ENCODE results near the gene ARSA.
A peak's percentile ranks its signal among the peaks of the same experiment; 100 is the strongest.

The ARSA gene

DNA sequence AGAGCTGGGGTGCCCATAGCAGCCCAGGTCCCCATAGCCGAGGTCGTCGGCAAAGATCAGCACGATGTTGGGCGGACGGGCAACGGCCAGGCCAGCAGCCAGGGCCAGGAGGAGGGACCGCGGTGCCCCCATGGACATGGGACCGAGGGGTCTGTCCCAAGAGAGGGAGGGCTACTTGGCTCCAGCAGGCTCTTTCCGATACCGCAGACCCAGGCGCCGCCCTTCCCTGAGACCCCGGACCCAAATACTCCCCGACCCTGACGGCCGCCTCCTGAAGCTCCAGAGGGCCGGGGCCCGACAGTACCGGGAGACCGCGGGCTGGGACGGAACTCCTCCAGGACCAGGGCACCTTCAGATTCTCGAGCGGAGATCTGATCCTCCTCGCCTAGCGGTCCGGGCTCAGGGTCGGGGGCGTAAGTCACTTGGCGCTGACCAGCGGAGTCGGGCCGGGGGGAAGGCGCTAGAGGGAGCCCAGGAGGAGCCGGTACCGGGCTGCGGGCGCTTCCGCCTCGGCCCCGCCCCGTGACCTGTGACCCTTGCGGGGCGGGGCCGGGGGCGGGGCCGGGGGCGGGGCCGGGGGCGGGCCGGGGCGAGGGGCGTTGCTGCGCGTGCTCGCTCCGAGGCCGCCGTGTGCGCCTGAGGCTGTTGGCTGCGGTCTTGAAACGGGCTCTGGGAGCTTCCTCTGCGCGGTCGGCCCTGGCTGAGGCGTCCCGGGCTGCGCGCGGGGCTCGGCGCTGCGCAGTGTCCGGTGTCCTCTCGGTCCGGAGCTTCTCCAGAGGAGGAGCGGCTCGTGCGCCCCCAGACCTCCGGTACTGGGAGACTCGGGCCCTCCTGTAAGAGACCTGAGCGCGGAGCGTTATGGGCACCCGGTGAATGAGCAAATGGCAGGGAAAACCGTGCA is at the start of gene ARSA:
TSS of gene ARSA (minus strand) at position 511 of the 901 bp plus-strand sequence. CDS start at position 138, 373 bp downstream.
- H3K4me1 ChIP-seq = peaks cover 7% of the 10 kb centered on the region
- no peaks in the 10 kb centered on the region for H3K36me3 ChIP-seq (replicated peaks)
- in situ Hi-C loops (cut with MboI; ENCODE audit: low sequenced_read_pairs) = no loop called here
- no peaks in the 10 kb centered on the region for H3K27me3 ChIP-seq (ENCODE audit: low read depth)
- peak; percentile 56 to 86 for DNase-seq (ENCODE audit: low spot score in 2 of 2)
- H3K4me3 ChIP-seq = peak within 1 kb of the TSS; percentile 84
- H3K9me3 ChIP-seq = no peaks in the 10 kb centered on the region

DNA sequence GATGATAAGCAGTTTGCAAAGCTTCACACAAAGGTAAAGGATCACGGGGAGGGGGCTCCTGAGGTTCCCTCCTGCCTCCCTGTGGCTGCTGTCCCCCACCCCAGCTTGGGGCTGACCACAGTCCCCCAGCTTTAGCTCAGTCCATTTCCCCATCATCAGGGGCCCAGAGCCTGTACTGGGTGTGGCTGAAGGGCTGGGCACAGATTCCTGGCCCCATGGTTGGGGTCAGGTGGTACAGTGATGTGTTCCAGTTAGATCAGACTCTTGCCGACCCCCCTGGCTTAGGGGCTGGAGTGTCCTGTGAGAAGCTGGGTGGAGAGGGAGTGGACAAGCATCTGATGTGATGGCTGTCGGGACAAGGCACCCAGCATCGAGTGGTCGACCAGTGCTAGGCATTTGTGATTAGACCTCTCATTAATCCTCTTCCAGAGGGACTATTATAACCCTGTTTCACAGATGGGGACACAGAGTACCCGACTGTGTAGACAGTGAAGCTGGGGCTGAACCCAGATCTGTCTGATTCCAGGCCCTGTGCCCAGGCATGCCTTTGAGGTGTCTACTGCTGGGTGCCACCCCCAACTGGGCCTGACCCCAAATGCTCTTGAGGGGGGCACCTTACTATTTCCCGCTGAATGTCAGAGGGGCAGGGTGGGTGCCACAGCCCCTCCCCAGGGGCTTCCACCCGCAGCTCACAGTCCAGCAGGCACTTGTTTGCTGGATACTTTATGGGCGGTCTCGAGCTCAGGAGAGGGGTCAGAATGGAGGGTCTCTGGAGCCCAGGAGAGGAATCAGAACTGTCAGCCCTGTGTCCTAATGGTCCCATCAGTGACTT is 48.9 kb upstream of the ARSA start:
- peaks cover 6% of the 10 kb centered on the region for H3K4me1 ChIP-seq
- H3K27me3 ChIP-seq (ENCODE audit: low read depth) = no peaks in the 10 kb centered on the region
- no peak for DNase-seq (ENCODE audit: low spot score in 2 of 2)
- no peaks in the 10 kb centered on the region for H3K36me3 ChIP-seq (replicated peaks)
- no peak overlapping the region for H3K4me3 ChIP-seq
- in situ Hi-C loops (cut with MboI; ENCODE audit: low sequenced_read_pairs) = no loop called here
- no peaks in the 10 kb centered on the region for H3K9me3 ChIP-seq

- in situ Hi-C loops (cut with MboI; ENCODE audit: low sequenced_read_pairs) = no loop called here
- no peak overlapping the region; the same call in 1 of the 2 replicates for H3K4me3 ChIP-seq
- H3K9me3 ChIP-seq = no peaks in the 10 kb centered on the region
- no peaks in the 10 kb centered on the region for H3K36me3 ChIP-seq (replicated peaks)
- peaks cover 6% of the 10 kb centered on the region for H3K4me1 ChIP-seq
- DNase-seq (ENCODE audit: low spot score in 2 of 2) = no peak
- H3K27me3 ChIP-seq (ENCODE audit: low read depth) = no peaks in the 10 kb centered on the region
Observed at GRCh38 chr22:50676180-50676636, 48.3 kb upstream of the ARSA start.

DNA sequence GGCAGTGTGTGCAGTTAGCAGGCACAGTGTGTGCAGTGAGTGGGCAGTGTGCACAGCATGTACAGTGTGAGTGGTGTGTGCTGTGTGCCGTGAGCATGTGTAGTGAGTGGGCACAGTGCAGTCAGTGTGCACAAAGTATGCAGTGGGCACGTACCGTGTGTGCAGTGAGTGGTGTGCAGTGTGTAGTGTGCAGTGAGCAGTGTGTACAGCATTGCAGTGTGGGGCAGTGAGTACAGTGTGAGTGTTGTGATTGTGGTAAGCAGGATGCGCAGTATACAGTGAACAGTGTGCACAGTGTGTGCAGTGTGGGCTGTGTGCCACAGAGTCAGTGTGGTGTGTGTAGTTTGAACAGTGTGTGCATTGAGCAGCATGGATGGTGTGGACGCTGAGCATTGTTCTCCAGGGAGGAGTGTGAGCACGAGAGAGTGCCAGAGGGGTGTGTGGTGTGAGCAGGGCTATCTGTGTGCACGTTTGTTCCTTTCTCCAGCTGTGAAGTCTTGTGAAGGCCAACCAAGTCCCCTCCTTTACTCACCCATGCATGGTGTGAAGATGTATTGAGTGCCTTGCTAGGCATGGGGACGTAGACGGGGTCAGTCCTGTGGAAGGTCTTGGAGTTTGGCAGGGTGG is 47.7 kb upstream of the ARSA start:
- peak overlapping the region; percentile 62 for H3K4me3 ChIP-seq
- no peaks in the 10 kb centered on the region for H3K36me3 ChIP-seq (replicated peaks)
- in situ Hi-C loops (cut with MboI; ENCODE audit: low sequenced_read_pairs) = no loop called here
- no peaks in the 10 kb centered on the region for H3K9me3 ChIP-seq
- H3K27me3 ChIP-seq (ENCODE audit: low read depth) = no peaks in the 10 kb centered on the region
- DNase-seq (ENCODE audit: low spot score in 2 of 2) = no peak
- peaks cover 6% of the 10 kb centered on the region for H3K4me1 ChIP-seq

DNA sequence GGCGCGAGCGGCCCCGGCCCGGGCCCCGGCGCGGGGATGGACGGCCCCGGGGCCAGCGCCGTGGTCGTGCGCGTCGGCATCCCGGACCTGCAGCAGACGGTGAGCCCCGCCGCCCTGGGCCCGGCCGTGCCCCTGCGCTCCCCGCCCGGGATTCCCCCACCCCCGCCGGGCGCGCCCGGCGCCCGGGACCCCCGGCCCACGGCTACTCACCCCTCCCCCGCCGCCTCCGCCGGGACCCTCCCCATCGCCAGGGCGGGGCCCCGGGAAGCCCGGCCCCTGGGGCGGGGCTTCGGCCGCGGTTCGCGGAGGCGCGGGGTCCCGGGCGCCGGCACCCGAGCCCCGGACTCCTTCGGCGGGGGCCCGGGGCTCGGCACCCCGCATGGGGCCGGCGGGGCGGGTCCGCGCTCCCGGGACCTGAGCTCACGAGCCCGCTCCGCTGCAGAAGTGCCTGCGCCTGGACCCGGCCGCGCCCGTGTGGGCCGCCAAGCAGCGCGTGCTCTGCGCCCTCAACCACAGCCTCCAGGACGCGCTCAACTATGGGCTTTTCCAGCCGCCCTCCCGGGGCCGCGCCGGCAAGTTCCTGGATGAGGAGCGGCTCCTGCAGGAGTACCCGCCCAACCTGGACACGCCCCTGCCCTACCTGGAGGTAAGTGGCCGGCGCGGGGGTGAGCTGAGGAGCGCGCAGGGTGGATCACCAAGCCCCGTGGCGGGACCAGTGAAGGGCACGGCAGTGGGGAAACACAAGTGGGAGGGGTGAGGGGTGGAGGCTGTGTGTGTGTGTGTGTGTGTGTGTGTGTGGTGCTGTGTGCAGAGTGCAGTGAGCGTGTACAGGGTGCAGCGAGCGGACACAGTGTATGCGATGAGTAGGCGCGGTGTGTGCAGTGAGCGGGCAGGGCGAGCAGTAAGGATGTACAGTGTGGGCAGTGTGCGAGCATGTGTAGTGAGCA is 46.9 kb upstream of the ARSA start:
- H3K27me3 ChIP-seq (ENCODE audit: low read depth) = no peaks in the 10 kb centered on the region
- DNase-seq (ENCODE audit: low spot score in 2 of 2) = peak; percentile 44 to 85
- peak overlapping the region; percentile 62 for H3K4me3 ChIP-seq
- H3K36me3 ChIP-seq (replicated peaks) = no peaks in the 10 kb centered on the region
- in situ Hi-C loops (cut with MboI; ENCODE audit: low sequenced_read_pairs) = no loop called here
- peaks cover 6% of the 10 kb centered on the region for H3K4me1 ChIP-seq
- H3K9me3 ChIP-seq = no peaks in the 10 kb centered on the region

GRCh38 chr22:50674130-50674500 is 46.2 kb upstream of the ARSA start:
- in situ Hi-C loops (cut with MboI; ENCODE audit: low sequenced_read_pairs) = no loop called here
- DNase-seq (ENCODE audit: low spot score in 2 of 2) = peak in 1 of 2 experiments; percentile 48
- Histone ChIP-seq H3K4me1 (peaks cover 6% of the 10 kb centered on the region), H3K9me3 (no peaks in the 10 kb centered on the region), H3K36me3 (replicated peaks) (no peaks in the 10 kb centered on the region), H3K4me3 (peak overlapping the region; percentile 30), H3K27me3 (ENCODE audit: low read depth) (no peaks in the 10 kb centered on the region)

DNA sequence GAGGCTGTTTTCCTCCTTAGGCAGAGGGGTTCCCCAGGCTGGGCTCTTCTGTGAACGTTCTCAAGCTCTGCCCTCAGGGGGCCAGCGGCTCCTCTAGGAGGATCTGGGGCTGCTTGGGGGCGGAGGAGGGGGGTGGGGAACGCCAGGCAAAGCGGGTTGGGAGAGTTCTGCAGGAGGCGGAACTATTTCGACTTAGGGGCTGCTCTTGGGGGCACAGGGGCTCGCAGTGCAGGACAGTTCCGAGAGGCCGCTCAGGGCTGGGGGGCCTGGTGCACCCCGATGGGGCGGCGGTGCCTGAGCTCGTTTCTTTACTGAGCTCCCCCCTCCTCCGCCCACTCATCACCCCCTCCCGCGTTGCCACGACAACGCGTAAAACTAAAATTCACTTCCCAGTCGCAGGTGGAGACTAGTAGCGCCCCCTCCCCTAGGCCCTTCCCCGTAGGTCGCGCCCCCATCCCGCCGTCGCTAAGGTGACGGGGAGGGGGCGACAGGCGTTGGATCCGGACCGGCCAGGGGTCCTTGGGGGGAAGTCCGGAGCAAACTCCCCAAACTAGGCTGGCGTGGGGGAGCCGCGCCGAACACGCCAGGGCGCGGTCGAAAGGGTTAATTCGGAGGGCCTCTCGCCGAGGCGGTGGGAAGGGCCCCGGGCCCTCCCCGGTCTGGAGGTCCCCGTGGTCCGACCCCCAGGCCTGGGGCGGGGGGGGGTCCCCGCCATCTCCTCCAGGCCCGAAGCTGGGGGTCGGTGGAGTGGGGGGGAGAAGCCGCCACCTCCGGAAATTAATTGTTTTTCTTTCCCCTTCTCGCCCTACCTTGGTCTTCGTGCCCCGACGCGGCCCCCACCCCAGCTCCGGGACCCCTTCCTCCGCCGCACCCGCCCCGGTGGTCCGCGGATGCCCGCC is 45.5 kb upstream of the ARSA start:
- peaks cover 6% of the 10 kb centered on the region for H3K4me1 ChIP-seq
- H3K36me3 ChIP-seq (replicated peaks) = no peaks in the 10 kb centered on the region
- H3K4me3 ChIP-seq = peak overlapping the region; percentile 30
- no peaks in the 10 kb centered on the region for H3K9me3 ChIP-seq
- no peaks in the 10 kb centered on the region for H3K27me3 ChIP-seq (ENCODE audit: low read depth)
- in situ Hi-C loops (cut with MboI; ENCODE audit: low sequenced_read_pairs) = no loop called here
- no peak for DNase-seq (ENCODE audit: low spot score in 2 of 2)

GRCh38 chr22:50672471-50673230 is 44.7 kb upstream of the ARSA start, which contains the start of gene SHANK3:
TSS of gene SHANK3 (plus strand) at chr22:50672823.
- in situ Hi-C loops (cut with MboI; ENCODE audit: low sequenced_read_pairs) = no loop called here

DNA sequence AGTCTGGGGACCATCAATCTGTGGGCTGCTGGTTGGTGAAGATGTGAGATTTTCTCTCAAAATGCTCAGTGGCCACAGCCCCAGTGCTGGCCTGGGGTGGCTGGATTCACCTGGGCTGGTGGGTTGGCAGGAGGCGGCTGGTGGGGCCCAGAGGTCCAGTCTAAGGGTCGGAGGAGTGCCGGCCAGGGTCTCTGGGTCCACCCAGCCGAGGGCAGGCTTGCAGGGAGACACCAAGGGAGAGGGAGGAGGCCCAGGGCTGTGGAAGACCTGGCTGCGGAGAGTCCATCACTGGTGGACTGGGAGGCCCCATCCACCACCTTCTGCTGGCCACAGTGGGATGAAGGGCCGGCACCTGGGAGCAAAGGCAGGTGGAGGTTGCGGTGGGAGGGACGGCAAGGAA is 44.1 kb upstream of the ARSA start:
- no peaks in the 10 kb centered on the region for H3K9me3 ChIP-seq
- H3K4me1 ChIP-seq = peaks cover 6% of the 10 kb centered on the region
- H3K27me3 ChIP-seq (ENCODE audit: low read depth) = no peaks in the 10 kb centered on the region
- no peaks in the 10 kb centered on the region for H3K36me3 ChIP-seq (replicated peaks)
- DNase-seq (ENCODE audit: low spot score in 2 of 2) = no peak
- no peak overlapping the region for H3K4me3 ChIP-seq
- in situ Hi-C loops (cut with MboI; ENCODE audit: low sequenced_read_pairs) = no loop called here

More at GRCh38 chr22:50672471-50673230, 44.7 kb upstream of the ARSA start, which contains the start of gene SHANK3:
- H3K4me3 ChIP-seq = peak within 1 kb of the TSS; percentile 30
- H3K36me3 ChIP-seq (replicated peaks) = no peaks in the 10 kb centered on the region
- no peaks in the 10 kb centered on the region for H3K9me3 ChIP-seq
- peaks cover 6% of the 10 kb centered on the region for H3K4me1 ChIP-seq
- H3K27me3 ChIP-seq (ENCODE audit: low read depth) = no peaks in the 10 kb centered on the region
- DNase-seq (ENCODE audit: low spot score in 2 of 2) = no peak

GRCh38 chr22:50671641-50672040 is 43.7 kb upstream of the ARSA start:
- H3K4me1 ChIP-seq = peaks cover 6% of the 10 kb centered on the region
- H3K9me3 ChIP-seq = no peaks in the 10 kb centered on the region
- H3K27me3 ChIP-seq (ENCODE audit: low read depth) = no peaks in the 10 kb centered on the region
- H3K4me3 ChIP-seq = no peak overlapping the region
- H3K36me3 ChIP-seq (replicated peaks) = no peaks in the 10 kb centered on the region
- DNase-seq (ENCODE audit: low spot score in 2 of 2) = no peak
- in situ Hi-C loops (cut with MboI; ENCODE audit: low sequenced_read_pairs) = no loop called here

GRCh38 chr22:50670914-50671538 is 43.1 kb upstream of the ARSA start:
- DNase-seq (ENCODE audit: low spot score in 2 of 2) = no peak
- no peak overlapping the region for H3K4me3 ChIP-seq
- H3K4me1 ChIP-seq = peaks cover 6% of the 10 kb centered on the region
- no peaks in the 10 kb centered on the region for H3K27me3 ChIP-seq (ENCODE audit: low read depth)
- no peaks in the 10 kb centered on the region for H3K36me3 ChIP-seq (replicated peaks)
- in situ Hi-C loops (cut with MboI; ENCODE audit: low sequenced_read_pairs) = no loop called here
- no peaks in the 10 kb centered on the region for H3K9me3 ChIP-seq
